Subcutaneous abdominal adipose tissue (tissue), 5 donors: ENCODE data around the gene STXBP6.

ENCODE experiments used
- H3K27ac ChIP-seq: one replicate; pipeline ENCODE4 v1.7.0; 2013; ENCODE audit warnings: low read depth, mild to moderate bottlenecking, inconsistent platforms, low read length, moderate library complexity
- H3K27me3 ChIP-seq, 5 donors: one replicate each; pipeline ENCODE4 v1.7.0; 2013; ENCODE audit warnings: low read length in 5 of 5, inconsistent platforms in 1 of 5; ENCODE audit not compliant: control insufficient read depth in 5 of 5, insufficient read depth in 4 of 5
- H3K36me3 ChIP-seq, 5 donors: one replicate each; pipeline ENCODE4 v1.7.0; 2013; ENCODE audit warnings: low read length in 5 of 5; ENCODE audit not compliant: control insufficient read depth in 5 of 5, insufficient read depth in 5 of 5
- H3K4me1 ChIP-seq, 5 donors: one replicate each; pipeline ENCODE4 v1.7.0; 2013; ENCODE audit warnings: low read length in 5 of 5, mild to moderate bottlenecking in 3 of 5, moderate library complexity in 1 of 5; ENCODE audit not compliant: control insufficient read depth in 5 of 5, insufficient read depth in 5 of 5
- H3K4me3 ChIP-seq, 5 donors: one replicate each; pipeline ENCODE4 v1.7.0; 2013; ENCODE audit warnings: low read length in 5 of 5, low read depth in 1 of 5
- H3K9ac ChIP-seq, 5 donors: one replicate each; pipeline ENCODE4 v1.7.0; 2013; ENCODE audit warnings: low read length in 5 of 5, mild to moderate bottlenecking in 4 of 5, moderate library complexity in 3 of 5
- H3K9me3 ChIP-seq, 5 donors: one replicate each; pipeline ENCODE4 v1.7.0; 2013; ENCODE audit warnings: low read length in 5 of 5; ENCODE audit not compliant: control insufficient read depth in 5 of 5
- donor health status: healthy.
- donor health status: healthy.
- donor health status: healthy.
- donor health status: healthy.
- donor health status: healthy.

STXBP6 gene

GRCh38 chr14:24991821-24992220 is 58.1 kb downstream of the STXBP6 start:
- Histone ChIP-seq H3K36me3 (no peaks in the 10 kb centered on the region), H3K9ac (no peak overlapping the region), H3K9me3 (no peaks in the 10 kb centered on the region), H3K27me3 (no peaks in the 10 kb centered on the region), H3K4me1 (peaks cover 0 to 15% (median 0%) of the 10 kb centered on the region in 5 donors), H3K27ac (no peak overlapping the region), H3K4me3 (no peak overlapping the region)

DNA sequence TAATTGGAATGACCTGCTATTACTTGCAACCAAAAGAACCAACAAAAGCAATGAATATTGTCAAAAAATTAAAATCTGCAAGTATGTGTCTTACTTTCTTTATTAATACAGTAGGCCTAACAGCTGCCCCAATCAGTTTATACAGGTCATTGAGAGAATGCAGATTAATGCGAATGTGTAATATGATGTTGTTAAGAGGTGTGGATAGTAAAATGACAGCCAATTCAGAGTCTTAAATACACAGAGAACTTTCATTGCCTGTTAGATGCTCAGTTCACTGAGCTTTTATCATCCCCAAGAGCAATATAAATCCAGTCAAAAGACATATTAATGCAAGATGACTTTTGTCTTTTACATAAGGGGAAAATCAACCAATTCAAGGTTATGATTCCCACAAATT is 58.7 kb downstream of the STXBP6 start:
- no peaks in the 10 kb centered on the region for H3K9me3 ChIP-seq
- no peaks in the 10 kb centered on the region for H3K27me3 ChIP-seq
- no peak overlapping the region for H3K4me3 ChIP-seq
- H3K27ac ChIP-seq = no peak overlapping the region
- H3K9ac ChIP-seq = no peak overlapping the region
- H3K36me3 ChIP-seq = no peaks in the 10 kb centered on the region
- H3K4me1 ChIP-seq = peaks cover 0 to 16% (median 2%) of the 10 kb centered on the region in 5 donors

DNA sequence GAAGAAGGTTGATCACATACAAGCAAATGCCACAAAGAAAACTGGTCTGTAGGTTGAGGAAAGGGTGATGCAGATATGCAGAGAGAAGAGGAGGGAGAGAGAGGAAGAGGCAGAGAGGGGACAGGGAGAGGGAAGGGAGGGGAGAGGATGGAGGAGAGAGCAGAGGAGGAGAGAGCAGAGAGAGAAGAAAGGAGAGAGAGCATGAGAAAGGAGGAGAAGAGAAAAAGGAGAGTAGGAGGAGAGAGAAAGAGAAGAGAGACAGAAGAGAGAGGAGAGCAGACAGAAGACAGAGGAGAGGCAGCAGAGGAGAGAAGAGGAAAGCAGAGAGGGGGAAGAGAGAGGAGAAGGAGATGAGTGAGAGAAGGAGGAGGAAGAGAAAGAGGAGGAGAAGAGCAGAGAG is 59.2 kb downstream of the STXBP6 start:
- Histone ChIP-seq H3K9ac (no peak overlapping the region), H3K36me3 (no peaks in the 10 kb centered on the region), H3K4me1 (peaks cover 0 to 21% (median 7%) of the 10 kb centered on the region in 5 donors), H3K4me3 (no peak overlapping the region), H3K9me3 (no peaks in the 10 kb centered on the region), H3K27ac (no peak overlapping the region), H3K27me3 (no peaks in the 10 kb centered on the region)

GRCh38 chr14:24990050-24990449 is 59.9 kb downstream of the STXBP6 start:
- no peaks in the 10 kb centered on the region for H3K27me3 ChIP-seq

DNA sequence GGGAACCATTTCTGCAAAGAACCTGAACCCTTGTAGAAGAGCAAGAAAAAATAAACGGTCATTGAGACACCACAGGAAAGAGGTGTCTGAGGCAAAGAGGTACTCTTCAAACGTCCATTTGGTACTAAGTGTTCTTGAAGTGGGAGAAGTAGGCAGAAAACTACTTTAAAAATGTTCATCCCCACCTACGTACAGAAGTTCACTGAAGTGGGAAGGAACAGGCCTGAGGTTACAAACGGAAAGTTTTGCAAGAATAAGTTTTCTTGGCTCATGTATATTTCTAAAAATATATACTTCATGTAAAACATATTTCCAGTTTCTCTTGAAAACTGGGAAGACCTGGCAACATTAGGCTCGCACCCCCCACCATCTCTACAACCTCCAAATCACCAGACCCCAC is 61.2 kb downstream of the STXBP6 start:
- Histone ChIP-seq H3K27ac (no peak overlapping the region), H3K4me1 (peaks cover 4 to 37% (median 14%) of the 10 kb centered on the region in 5 donors), H3K9ac (no peak overlapping the region), H3K9me3 (no peaks in the 10 kb centered on the region), H3K27me3 (no peaks in the 10 kb centered on the region), H3K4me3 (no peak overlapping the region), H3K36me3 (no peaks in the 10 kb centered on the region)

More at GRCh38 chr14:24990050-24990449, 59.9 kb downstream of the STXBP6 start:
- H3K9ac ChIP-seq = no peak overlapping the region
- H3K4me3 ChIP-seq = no peak overlapping the region
- H3K4me1 ChIP-seq = peaks cover 4 to 29% (median 14%) of the 10 kb centered on the region in 5 donors
- no peaks in the 10 kb centered on the region for H3K9me3 ChIP-seq
- H3K27ac ChIP-seq = no peak overlapping the region
- no peaks in the 10 kb centered on the region for H3K36me3 ChIP-seq

DNA sequence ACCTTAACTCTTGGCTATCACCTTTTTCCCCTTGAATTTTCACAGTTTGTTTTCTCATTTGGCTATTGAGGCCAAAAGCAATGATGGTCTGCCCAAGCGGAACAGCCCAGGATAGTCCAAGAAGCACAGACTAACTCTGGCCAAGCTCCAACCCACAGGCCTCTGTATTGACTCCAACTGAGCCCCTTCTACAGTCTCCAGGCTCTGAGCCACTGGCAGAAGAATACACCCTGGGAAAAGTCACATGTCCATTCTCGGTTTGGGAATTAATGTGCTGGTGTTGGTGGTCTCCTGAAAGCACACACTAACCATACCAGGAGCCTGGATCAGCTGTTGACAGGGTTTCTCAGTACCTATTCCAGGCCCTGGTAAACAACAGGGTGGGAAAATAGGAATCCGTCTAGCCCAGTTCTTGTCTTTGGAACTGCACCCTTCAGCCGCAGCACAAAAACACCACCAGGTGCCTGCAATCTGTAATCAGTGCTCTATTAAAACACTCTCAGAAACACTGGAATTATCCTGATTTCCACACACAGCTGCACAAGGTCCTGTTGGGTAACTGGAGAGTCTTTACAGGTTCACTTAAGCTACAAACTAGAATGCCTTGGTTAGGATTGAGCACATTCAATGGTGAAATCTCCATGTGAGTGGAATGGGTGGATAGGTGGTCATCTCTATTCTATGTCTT is 63.6 kb downstream of the STXBP6 start:
- Histone ChIP-seq H3K27me3 (no peaks in the 10 kb centered on the region), H3K9me3 (no peaks in the 10 kb centered on the region), H3K9ac (no peak overlapping the region), H3K36me3 (no peaks in the 10 kb centered on the region), H3K4me3 (no peak overlapping the region), H3K4me1 (peaks cover 4 to 41% (median 14%) of the 10 kb centered on the region in 5 donors), H3K27ac (no peak overlapping the region)

DNA sequence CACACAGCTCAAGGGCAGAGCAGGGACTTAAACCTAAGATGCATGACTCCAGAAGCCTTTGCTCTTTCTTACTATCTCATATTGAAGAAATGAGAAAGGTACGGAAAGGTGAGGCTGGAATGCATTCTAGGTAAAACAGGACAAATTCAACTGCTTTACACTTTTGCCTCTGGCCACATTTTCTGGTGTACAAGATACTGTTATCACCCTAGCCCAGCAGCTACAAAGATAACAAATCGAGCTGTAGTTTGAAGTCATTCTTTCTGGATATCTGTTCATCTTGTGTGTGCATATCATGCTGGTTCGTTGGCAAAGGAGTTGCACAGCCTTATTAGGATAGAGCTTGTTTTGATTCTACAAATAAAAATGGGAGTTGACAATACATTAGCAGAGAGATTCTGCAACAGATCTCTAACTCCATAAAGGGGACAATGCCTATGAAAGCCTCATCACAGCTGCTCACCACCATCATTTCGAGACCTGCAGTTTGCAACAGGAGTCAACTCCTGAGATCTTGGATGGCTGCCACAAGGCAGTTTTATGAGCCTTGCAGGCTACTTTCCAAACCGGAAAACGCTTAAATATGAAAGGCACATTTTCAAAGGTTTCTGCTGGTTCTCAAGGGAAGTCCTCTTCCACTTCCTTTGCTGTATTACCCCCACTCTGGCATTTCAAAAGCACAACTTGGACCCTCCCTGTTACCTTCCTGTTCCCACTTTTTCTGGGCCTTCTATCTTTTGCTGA is 64.9 kb downstream of the STXBP6 start:
- H3K9me3 ChIP-seq = no peaks in the 10 kb centered on the region
- H3K27ac ChIP-seq = no peak overlapping the region
- no peaks in the 10 kb centered on the region for H3K27me3 ChIP-seq
- no peak overlapping the region for H3K4me3 ChIP-seq
- H3K4me1 ChIP-seq = peaks cover 4 to 37% (median 14%) of the 10 kb centered on the region in 5 donors
- no peak overlapping the region for H3K9ac ChIP-seq
- H3K36me3 ChIP-seq = no peaks in the 10 kb centered on the region

- H3K4me3 ChIP-seq = no peak overlapping the region
- H3K27ac ChIP-seq = no peak overlapping the region
- H3K27me3 ChIP-seq = no peaks in the 10 kb centered on the region
- H3K36me3 ChIP-seq = no peaks in the 10 kb centered on the region
- H3K9ac ChIP-seq = no peak overlapping the region
- H3K9me3 ChIP-seq = no peaks in the 10 kb centered on the region
- H3K4me1 ChIP-seq = peaks cover 4 to 30% (median 14%) of the 10 kb centered on the region in 5 donors
Measured at GRCh38 chr14:24982472-24983155, 67.3 kb downstream of the STXBP6 start.

GRCh38 chr14:24979725-24980239 is 70.2 kb downstream of the STXBP6 start:
- Histone ChIP-seq H3K36me3 (no peaks in the 10 kb centered on the region), H3K4me1 (peaks cover 0 to 13% (median 0%) of the 10 kb centered on the region in 5 donors), H3K9ac (no peak overlapping the region), H3K27me3 (no peaks in the 10 kb centered on the region), H3K4me3 (no peak overlapping the region), H3K27ac (no peak overlapping the region), H3K9me3 (no peaks in the 10 kb centered on the region)
